Neutrophil (primary cell): ENCODE results near the gene TXNDC2.
A peak's percentile ranks its signal among the peaks of the same experiment; 100 is the strongest.

ENCODE experiments used
- H3K27ac ChIP-seq: fragments of 200-600 bp; sonication (generic); 2 replicates; pipeline ENCODE4 v1.5.1; 2016; ENCODE audit warnings: mild to moderate bottlenecking, moderate library complexity
- H3K27me3 ChIP-seq: fragments of 200-600 bp; sonication (generic); 2 replicates; pipeline ENCODE4 v1.6.0; 2016; ENCODE audit warnings: mild to moderate bottlenecking
- H3K36me3 ChIP-seq: fragments of 200-600 bp; sonication (generic); 2 replicates; pipeline ENCODE4 v1.5.1; 2017
- H3K4me1 ChIP-seq, 2 experiments: fragments of 200-600 bp in 1 of 2; sonication (generic) in 1 of 2; 1 replicate in 1 of 2; 2 replicates in 1 of 2; pipeline versions ENCODE4 v1.5.1 to v1.6.1; 2013 to 2016; ENCODE audit warnings: low read depth in 1 of 2, low read length in 1 of 2, mild to moderate bottlenecking in 1 of 2, moderate library complexity in 1 of 2; ENCODE audit not compliant: control insufficient read depth in 1 of 2, insufficient read depth in 1 of 2
- H3K4me3 ChIP-seq, 2 experiments: fragments of 200-600 bp in 1 of 2; sonication (generic) in 1 of 2; 1 replicate in 1 of 2; 2 replicates in 1 of 2; pipeline ENCODE4 v1.5.1; 2013 to 2016; ENCODE audit warnings: low read depth in 1 of 2, low read length in 1 of 2, mild to moderate bottlenecking in 1 of 2, moderate library complexity in 1 of 2
- H3K9me3 ChIP-seq: fragments of 200-600 bp; sonication (generic); 2 replicates; pipeline ENCODE4 v1.5.1; 2016
- TF ChIP-seq, protein P1 (sequence below): fragments of 200-600 bp; sonication (generic); IDR thresholded peaks from 2 replicates; pipeline ENCODE4 v1.5.1; 2016; ENCODE audit warnings: antibody characterized with exemption

Gene TXNDC2

DNA sequence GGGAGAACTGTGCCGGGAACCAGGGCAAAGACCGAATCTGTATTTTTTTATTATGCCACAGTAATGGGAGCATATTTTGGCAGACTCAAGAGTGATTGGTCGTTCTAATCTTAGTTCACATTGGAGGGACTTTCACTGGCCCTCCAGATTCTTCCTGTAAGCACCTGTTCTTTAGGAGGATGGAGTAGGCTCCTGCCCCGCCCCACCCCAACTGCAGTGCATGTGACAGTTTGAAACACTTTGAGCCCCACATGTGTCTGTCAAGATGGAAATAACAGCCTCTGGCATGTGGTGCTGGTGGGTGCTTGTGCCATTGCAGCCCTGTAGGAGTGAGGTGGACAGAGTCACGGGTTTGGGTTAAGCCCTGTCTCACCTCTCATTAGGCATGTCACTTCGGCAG, 43.3 kb upstream of the TXNDC2 start:
- H3K27me3 ChIP-seq, result no peaks in the 10 kb centered on the region
- no peaks in the 10 kb centered on the region for H3K9me3 ChIP-seq
- H3K36me3 ChIP-seq, result peaks cover 68% of the 10 kb centered on the region
- peaks cover 14 to 17% of the 10 kb centered on the region in 2 experiments for H3K4me1 ChIP-seq
- no peak overlapping the region for H3K4me3 ChIP-seq
- TF ChIP-seq, protein P1, sequence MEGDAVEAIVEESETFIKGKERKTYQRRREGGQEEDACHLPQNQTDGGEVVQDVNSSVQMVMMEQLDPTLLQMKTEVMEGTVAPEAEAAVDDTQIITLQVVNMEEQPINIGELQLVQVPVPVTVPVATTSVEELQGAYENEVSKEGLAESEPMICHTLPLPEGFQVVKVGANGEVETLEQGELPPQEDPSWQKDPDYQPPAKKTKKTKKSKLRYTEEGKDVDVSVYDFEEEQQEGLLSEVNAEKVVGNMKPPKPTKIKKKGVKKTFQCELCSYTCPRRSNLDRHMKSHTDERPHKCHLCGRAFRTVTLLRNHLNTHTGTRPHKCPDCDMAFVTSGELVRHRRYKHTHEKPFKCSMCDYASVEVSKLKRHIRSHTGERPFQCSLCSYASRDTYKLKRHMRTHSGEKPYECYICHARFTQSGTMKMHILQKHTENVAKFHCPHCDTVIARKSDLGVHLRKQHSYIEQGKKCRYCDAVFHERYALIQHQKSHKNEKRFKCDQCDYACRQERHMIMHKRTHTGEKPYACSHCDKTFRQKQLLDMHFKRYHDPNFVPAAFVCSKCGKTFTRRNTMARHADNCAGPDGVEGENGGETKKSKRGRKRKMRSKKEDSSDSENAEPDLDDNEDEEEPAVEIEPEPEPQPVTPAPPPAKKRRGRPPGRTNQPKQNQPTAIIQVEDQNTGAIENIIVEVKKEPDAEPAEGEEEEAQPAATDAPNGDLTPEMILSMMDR, result no peak
- peak overlapping the region; percentile 56 for H3K27ac ChIP-seq

DNA sequence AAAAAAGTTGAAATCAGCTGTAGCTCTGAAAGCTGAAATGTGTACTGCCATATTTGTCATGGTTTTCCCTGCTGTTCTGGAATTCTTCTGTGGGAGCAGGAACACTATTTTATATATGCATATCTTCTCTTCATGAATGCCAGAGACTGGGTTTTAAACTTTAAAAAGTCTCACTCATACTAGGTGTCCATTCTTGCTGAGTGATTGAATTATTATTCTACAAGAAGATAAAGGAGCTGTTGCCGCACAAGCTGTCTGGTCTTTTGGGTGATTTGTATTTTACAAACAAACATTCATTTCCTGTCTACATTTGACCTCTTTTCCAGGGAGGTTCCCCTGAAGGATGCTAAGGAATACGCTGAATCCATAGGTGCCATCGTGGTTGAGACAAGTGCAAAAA, 40.5 kb upstream of the TXNDC2 start:
- Histone ChIP-seq H3K9me3 (no peaks in the 10 kb centered on the region), H3K27me3 (no peaks in the 10 kb centered on the region), H3K36me3 (peaks cover 43% of the 10 kb centered on the region), H3K4me1 (peaks cover 39 to 45% of the 10 kb centered on the region in 2 experiments), H3K4me3 (no peak overlapping the region), H3K27ac (peak overlapping the region; percentile 91)
- TF ChIP-seq, protein P1, result no peak

DNA sequence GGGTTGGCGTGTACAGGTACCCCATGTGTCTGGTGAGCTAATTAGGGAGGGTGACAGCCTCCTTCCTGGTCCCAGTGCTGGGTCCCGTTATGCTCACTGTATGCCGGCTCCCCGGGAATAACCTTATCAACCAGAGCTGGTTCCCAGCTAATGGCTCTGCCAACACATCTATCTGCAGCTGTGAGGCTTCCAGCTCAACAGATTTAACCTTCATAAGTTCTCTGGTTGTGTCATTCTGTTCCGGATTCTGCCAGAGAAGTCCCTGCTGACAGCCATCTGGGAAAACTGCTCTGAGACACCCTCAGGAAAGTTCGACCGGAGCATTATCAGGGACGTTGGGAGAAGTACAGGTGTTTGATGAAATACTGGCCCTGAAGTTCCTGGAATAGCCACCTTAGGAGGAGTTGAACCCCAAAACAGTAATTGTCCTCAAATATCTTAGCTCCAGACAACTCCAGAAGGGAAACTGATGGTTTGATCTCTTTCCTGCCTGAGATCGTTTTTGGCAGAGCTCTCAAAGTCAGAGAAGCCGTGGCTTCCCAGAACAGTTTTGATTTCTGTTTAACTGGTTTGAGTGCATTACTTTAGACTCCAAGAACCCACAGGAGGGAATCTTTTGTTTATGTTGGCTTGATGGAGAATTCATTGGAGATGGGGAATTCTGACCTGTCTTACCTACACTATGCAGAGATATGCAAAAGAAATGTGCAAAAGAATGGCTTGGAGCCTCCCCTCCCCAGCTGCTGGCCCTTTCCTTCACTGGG, 39.4 kb upstream of the TXNDC2 start:
- Histone ChIP-seq H3K4me1 (peaks cover 50 to 56% of the 10 kb centered on the region in 2 experiments), H3K27me3 (no peaks in the 10 kb centered on the region), H3K9me3 (no peaks in the 10 kb centered on the region), H3K27ac (peak overlapping the region; percentile 91), H3K4me3 (no peak overlapping the region), H3K36me3 (peaks cover 39% of the 10 kb centered on the region)
- TF ChIP-seq, protein P1, result no peak

DNA sequence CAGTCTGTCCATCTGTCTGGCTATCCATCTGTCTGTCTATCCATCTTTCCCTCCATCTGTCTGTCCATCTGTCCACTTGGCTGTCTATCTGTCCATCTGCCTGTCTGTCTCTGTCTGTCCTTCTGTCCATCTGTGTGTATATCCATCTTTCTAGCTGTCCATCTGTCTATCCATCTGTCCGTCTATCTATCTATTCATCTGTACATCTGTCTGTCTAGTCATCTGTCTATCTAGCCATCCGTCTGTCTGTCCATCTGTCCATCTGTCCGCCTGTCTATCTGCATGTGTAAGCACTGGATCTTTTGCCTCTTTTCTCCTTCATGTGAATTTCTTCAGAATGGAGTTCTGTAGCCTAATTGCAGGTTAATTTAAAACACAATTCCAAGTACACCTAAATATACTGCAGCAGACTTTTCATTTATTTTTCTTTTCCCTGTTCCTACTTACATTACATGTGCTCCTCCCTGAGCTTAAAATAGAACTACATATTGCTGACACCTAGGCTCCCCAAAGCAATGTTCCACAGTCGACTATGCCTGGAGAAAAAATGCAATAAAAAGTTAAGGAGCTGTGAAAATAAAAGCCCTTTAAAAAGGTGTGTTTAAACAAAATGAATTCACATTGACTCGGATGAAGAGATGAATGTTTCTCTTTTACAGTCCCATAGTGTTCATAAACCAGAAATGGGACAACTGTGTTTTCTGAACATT, 37.4 kb upstream of the TXNDC2 start:
- Histone ChIP-seq H3K9me3 (no peaks in the 10 kb centered on the region), H3K4me1 (peaks cover 65 to 69% of the 10 kb centered on the region in 2 experiments), H3K27me3 (no peaks in the 10 kb centered on the region), H3K27ac (peak overlapping the region; percentile 91), H3K36me3 (peaks cover 31% of the 10 kb centered on the region), H3K4me3 (no peak overlapping the region)
- TF ChIP-seq, protein P1, result no peak

DNA sequence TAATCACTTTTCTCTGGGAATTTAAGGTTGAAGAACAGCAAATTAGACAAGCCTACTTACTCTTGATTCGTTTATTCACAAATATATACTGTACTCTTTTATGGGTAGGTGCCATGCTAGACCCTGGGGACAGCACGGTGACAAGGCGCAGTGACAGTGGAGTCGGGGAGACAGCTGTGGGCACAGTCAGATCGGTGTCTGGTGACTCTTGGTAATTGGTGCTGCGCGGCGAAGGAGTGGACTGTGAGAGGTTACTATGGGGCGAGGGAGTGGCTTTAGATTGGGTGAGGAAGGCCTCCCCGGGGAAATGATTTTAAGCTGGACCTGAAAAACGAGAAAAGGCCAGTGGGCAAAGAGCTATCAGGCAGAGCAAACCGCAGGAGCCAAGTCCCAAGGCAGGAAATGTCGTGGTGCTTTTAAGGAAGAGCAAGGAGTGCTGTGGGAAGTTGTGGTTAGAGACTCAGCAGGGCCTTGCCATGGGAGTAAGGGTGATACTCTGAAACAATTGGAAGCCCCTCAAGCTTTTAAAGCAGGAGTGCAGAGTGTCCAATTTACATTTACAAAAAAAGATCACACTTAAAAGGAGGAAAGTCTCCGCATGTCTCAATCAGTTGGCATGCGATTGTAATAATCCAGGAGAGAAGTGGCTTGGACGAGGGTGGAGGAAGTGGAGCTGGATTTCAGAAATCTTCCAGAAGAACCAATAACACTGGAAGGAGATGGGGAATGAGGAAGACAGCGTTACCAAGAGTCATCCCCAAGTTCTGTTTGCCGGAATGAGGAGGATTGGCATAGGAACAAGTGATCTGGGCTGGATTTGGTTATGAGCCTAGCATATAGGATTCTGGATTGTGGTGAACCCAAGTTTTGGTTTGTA, 36.1 kb upstream of the TXNDC2 start:
- H3K4me3 ChIP-seq, result peak overlapping the region; percentile 52 to 53
- H3K4me1 ChIP-seq, result peaks cover 72 to 74% of the 10 kb centered on the region in 2 experiments
- TF ChIP-seq, protein P1, result peak; percentile 10
- H3K36me3 ChIP-seq, result peaks cover 23% of the 10 kb centered on the region
- H3K9me3 ChIP-seq, result no peaks in the 10 kb centered on the region
- no peaks in the 10 kb centered on the region for H3K27me3 ChIP-seq
- peak overlapping the region; percentile 91 for H3K27ac ChIP-seq
